PFSK-1 (cell line): ENCODE measurements around the gene ZFYVE21.

ENCODE experiments used
- FOXP2 ChIP-seq: optimal IDR thresholded peaks from 2 replicates; pipeline ENCODE3; 2011; ENCODE audit warnings: borderline replicate concordance, control low read depth, inconsistent platforms; ENCODE audit not compliant: insufficient read depth; ENCODE audit errors: extremely low read length, extremely low read depth
- POLR2AphosphoS5 ChIP-seq: IDR thresholded peaks from 2 replicates; pipeline ENCODE4 v1.6.1; 2012; ENCODE audit warnings: low read depth, mild to moderate bottlenecking, control low read depth, low read length, moderate library complexity
- SIN3A ChIP-seq: IDR thresholded peaks from 2 replicates; pipeline ENCODE4 v1.6.1; 2012; ENCODE audit warnings: mild to moderate bottlenecking, low read length, moderate library complexity, borderline replicate concordance; ENCODE audit not compliant: insufficient read depth
- TAF1 ChIP-seq: IDR thresholded peaks from 2 replicates; pipeline ENCODE4 v1.6.1; 2012; ENCODE audit warnings: low read length, control low read depth, borderline replicate concordance; ENCODE audit not compliant: insufficient read depth
- TF ChIP-seq, protein P1 (sequence below), 2 experiments: IDR thresholded peaks; 2 replicates each; pipeline versions ENCODE4 v1.6.1 to v1.8.0; 2011 to 2012; ENCODE audit warnings: low read depth in 2 of 2, low read length in 2 of 2, control low read depth in 1 of 2, inconsistent platforms in 1 of 2, mild to moderate bottlenecking in 1 of 2, moderate library complexity in 1 of 2; ENCODE audit not compliant: insufficient read depth in 1 of 2

DNA sequence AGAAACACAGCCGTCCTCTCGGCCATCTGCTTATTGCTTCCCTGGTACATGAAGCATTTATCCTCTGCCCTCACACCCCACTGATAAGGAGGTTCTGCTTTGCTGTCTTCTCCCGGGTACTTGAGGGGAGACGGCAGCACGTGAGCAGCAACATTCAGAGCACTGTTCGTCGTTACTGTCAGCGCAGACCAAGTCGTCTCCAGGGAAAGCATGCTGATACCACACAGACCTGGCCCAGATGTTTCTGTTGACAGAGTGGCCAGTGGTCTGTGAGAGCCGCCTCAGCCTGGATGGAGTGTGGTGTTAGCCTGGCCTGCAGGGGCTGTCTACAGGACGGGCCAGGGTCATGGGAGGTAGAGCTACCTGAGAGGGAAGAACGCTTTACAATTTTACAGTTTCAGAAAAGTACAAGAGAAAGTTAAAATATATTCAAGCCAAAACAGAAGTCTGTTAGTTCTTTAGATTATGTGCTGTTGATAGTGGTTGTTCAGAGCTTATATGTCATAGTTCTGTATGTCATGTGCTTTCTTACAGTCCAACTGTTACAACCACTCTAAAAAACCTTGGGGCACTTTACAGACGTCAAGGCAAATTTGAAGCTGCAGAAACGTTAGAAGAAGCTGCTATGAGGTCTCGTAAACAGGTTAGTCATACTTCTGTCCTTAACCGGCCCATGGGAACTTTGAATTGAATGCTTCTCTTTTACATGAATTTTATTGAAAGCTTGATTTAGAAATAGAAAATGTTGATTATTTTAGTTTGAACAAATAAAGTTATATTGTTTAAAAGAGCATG lies 38.5 kb upstream of the ZFYVE21 start:
- no peak for TF ChIP-seq POLR2AphosphoS5
- no peak for TF ChIP-seq TAF1
- TF ChIP-seq, protein P1, sequence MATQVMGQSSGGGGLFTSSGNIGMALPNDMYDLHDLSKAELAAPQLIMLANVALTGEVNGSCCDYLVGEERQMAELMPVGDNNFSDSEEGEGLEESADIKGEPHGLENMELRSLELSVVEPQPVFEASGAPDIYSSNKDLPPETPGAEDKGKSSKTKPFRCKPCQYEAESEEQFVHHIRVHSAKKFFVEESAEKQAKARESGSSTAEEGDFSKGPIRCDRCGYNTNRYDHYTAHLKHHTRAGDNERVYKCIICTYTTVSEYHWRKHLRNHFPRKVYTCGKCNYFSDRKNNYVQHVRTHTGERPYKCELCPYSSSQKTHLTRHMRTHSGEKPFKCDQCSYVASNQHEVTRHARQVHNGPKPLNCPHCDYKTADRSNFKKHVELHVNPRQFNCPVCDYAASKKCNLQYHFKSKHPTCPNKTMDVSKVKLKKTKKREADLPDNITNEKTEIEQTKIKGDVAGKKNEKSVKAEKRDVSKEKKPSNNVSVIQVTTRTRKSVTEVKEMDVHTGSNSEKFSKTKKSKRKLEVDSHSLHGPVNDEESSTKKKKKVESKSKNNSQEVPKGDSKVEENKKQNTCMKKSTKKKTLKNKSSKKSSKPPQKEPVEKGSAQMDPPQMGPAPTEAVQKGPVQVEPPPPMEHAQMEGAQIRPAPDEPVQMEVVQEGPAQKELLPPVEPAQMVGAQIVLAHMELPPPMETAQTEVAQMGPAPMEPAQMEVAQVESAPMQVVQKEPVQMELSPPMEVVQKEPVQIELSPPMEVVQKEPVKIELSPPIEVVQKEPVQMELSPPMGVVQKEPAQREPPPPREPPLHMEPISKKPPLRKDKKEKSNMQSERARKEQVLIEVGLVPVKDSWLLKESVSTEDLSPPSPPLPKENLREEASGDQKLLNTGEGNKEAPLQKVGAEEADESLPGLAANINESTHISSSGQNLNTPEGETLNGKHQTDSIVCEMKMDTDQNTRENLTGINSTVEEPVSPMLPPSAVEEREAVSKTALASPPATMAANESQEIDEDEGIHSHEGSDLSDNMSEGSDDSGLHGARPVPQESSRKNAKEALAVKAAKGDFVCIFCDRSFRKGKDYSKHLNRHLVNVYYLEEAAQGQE (IDR thresholded peaks at IDR 0.05; ENCODE audit: insufficient read depth in 1 of 2, low read depth in 2 of 2, low read length in 2 of 2), result no peak
- TF ChIP-seq SIN3A, result no peak
- no peak for TF ChIP-seq FOXP2
